NCI-H748 treated with DMSO at 0.1 percent for 48 hours (cell line): ENCODE results near the gene GPRASP2.

ENCODE experiments used
- DNase-seq: peaks from one replicate; lab custom pipeline; 2025; lab: John Stamatoyannopoulos, UW

Gene GPRASP2

DNA sequence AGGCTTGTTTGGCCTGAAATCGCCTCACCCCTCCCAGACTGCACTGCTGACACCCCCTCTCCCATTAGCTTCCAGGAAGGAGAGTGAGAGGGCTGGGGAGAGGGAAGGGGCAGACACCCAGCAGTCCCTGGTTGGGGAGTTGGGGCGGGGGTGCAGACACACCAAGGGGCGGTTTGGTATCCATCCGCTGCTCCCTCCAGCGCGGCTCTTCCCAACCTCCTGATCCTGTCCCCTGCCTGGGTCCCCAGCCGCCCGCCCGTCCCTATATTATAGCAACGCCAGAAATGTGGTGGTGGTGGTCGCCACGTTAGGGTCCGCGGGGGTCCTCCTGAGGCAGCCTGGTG, 33.2 kb downstream of the GPRASP2 start:
- no peak for DNase-seq

DNA sequence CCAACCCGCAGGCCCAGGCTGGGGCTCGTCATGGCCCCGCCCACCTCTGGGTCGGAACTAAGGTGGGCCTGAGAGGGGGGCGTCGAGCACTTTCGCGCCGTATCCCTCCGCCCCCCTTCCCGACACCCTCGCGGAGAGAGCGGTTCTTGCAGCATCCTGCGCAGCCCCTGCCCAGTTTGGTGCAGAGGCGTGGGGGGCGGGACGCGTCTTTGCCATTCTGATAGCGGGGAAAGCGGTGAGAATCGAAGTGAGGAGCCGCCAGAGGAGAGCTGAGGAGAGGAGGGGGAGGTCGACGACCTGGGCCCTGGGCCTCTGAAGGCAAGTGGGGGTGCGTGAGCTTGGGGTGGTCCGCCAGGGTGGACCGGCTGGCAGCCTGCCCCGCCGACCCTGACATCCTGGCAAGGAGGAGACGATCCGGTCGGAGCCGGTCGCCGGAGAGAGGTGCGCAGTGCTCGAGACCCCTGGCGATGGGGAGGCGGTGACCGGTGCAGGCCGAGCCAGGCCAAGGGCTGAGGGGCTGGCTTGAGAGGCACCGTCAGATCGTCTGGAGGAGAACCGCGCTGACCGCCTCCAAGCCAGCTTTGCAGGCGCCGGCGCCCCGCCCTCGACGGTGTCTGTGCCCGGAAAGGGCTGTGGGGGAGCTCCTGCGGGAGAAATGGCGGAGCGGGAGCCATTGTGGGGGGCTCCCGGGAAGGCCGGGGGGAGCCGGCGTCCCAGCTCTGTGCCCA, 33.8 kb downstream of the GPRASP2 start:
- DNase-seq, result no peak

DNA sequence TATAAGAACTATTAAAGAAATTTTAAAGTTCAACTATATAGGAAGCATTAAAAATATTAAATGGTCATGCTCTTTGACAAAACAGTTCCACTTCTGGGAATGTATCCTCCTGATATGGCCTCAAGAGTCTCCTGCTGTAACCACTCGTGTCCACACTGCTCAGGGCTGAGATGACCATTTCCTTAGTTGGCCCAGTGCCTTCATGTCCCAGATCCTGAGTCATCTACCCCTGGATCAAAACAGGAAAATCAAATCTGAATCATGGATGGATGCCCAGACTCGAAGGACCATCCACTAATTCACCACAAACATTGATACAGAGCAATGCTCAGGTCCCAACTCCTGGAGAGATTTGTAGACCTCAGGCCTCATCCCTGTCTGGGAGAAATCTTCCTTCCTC, 53.0 kb downstream of the GPRASP2 start:
- DNase-seq, result no peak

DNA sequence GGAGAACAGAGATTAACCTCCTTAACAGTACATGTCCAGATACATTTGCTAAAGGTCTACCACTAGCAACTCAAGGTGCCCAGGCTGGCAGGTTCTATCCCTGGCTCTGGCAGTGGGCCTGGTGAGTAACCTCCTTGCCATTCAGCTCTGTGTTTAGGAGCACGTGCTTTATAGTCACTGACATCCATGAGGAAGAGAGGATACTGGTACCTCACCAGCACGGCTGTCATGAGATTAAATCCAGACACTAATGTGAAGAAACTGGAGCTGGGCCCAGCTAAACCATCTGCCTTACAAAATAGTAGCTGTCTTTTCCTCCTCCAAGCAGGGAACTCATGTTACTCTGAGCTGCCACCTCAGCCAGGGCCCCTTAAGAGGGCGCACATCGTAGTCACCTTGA, 53.6 kb downstream of the GPRASP2 start:
- no peak for DNase-seq

- DNase-seq, result no peak
These were observed 55.0 kb downstream of the GPRASP2 start for GRCh38 chrX:102767287-102767686.
